ENCODE data around the gene TRUB1.

TRUB1 gene

DNA sequence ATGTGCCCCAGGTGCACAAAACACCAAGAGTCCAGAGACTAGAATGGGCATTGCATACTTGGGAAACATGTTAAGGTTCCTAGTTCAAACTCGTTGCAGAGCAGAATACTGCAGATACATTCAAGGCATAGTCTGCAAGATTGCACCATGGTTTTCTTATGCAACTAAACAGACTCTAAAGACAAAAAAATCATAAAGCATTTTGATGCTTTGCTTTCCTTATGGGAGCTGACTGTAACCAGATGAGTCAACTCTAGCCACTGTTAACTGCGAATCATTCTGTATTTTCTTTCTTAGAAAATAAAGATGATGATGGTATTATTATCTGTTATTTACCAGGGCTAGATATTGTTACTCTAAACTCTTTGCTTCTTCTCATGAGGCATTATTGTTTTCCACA lies 19.7 kb downstream of the TRUB1 start:
- no peak for DNase-seq (ENCODE audit: extremely low read depth, low read depth)

DNA sequence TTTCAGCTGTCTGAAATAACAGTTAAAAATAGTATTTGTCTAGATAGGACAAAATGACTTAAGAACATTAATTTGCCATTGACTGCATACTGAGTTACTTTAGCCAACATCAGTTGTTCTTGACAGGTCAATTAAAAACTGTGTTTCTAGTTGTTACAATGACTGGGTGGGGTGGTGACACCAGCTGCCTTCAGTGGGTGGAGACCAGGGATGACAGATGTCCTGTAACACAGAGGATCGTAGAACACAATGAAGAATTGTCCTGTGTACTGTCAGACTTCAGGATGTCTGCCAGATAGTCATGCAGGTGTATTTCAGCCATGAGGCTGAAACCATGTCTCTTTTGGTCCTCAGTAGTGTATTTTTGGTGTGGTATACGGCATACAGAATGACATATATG lies 24.4 kb downstream of the TRUB1 start:
- TF ChIP-seq, protein P1, sequence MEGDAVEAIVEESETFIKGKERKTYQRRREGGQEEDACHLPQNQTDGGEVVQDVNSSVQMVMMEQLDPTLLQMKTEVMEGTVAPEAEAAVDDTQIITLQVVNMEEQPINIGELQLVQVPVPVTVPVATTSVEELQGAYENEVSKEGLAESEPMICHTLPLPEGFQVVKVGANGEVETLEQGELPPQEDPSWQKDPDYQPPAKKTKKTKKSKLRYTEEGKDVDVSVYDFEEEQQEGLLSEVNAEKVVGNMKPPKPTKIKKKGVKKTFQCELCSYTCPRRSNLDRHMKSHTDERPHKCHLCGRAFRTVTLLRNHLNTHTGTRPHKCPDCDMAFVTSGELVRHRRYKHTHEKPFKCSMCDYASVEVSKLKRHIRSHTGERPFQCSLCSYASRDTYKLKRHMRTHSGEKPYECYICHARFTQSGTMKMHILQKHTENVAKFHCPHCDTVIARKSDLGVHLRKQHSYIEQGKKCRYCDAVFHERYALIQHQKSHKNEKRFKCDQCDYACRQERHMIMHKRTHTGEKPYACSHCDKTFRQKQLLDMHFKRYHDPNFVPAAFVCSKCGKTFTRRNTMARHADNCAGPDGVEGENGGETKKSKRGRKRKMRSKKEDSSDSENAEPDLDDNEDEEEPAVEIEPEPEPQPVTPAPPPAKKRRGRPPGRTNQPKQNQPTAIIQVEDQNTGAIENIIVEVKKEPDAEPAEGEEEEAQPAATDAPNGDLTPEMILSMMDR (IDR thresholded peaks at IDR 0.05; ENCODE audit: low read depth, low read length): no peak

More for the DNA sequence above, 19.7 kb downstream of the TRUB1 start:
- TF ChIP-seq, protein P1 (IDR thresholded peaks at IDR 0.05; ENCODE audit: low read depth, low read length): no peak

DNA sequence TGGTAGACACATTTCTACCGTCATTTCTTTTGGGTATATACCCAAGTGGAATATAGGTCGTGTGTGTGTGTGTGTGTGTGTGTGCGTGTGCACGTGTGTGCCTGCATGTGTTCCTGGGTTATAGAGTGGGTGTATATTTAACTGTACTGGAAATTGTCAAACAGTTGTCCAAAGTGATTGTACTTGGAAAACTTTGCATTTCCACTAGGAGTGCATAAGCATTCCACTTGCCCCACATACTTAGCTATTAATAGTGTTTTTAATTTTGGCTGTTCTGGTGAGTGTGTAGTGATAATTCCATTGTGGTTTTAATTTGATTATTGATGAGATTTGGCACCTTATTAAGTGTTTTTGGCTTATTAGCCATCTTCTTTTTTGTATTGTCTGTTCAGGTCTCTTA lies 25.9 kb downstream of the TRUB1 start:
- DNase-seq (ENCODE audit: extremely low read depth, low read depth): no peak
- TF ChIP-seq, protein P1 (IDR thresholded peaks at IDR 0.05; ENCODE audit: low read depth, low read length): no peak

More for the DNA sequence above, 24.4 kb downstream of the TRUB1 start:
- DNase-seq (ENCODE audit: extremely low read depth, low read depth): no peak

DNA sequence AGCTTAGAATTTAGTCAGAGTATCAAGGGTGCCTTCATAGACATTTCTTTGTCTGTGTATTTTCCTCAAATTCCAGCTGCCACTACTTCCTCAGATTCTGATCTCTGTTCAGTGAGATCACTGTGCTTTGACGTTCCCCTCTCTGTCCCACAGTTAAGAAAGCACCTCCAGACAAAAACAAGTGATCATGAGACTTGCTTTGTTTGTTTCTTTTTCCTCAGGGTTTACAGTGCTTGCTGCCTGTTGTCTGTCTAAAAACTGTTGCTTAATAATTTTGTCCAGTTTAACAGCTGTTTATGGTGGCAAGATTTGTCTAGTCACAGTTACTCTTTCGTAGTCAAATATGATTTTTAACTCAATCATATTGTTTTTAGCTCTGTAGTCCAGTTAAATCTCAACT lies 29.1 kb downstream of the TRUB1 start:
- DNase-seq (ENCODE audit: extremely low read depth, low read depth): no peak
- TF ChIP-seq, protein P1 (IDR thresholded peaks at IDR 0.05; ENCODE audit: low read depth, low read length): no peak

DNA sequence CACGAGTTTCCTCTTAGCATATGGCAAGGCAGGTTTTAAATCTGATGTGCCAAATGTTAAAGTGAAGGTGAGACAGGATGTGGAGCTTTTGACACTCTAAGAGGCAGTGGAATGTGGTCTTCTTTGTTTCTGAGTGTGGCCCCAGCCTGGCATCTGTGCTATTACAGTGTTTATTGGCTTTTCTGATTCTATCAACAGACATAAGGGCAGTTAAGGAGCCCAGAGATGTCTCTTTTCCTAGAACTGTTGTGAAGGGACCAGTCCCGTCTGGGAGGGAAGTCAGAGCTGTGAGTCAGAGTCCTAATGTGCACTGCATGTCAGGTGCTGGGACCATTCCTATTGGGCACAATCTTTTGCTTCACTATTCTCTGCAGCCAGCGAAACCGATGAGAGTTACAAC lies 32.5 kb downstream of the TRUB1 start:
- TF ChIP-seq, protein P1 (IDR thresholded peaks at IDR 0.05; ENCODE audit: low read depth, low read length): no peak
- DNase-seq (ENCODE audit: extremely low read depth, low read depth): no peak

DNA sequence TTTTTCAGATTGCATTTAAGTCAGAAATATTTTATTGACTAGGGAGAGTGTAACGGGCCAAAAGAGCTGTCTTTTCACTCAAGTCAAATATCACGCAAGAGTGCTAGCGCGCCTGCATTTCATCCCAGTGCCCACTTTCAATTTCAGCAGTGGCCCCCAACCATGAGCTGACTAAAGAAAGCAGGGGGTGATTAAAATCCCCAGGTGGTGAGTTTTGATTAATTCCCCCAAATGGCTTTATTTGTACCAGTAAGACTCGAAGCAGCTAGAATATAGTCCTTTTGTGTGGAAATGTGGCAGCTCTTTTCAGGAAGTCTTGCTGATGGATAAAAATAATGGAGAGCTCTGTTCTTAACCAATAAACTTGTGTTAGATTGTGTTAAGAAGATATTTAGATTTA lies 35.3 kb downstream of the TRUB1 start:
- TF ChIP-seq, protein P1 (IDR thresholded peaks at IDR 0.05; ENCODE audit: low read depth, low read length): no peak
- DNase-seq (ENCODE audit: extremely low read depth, low read depth): no peak

DNA sequence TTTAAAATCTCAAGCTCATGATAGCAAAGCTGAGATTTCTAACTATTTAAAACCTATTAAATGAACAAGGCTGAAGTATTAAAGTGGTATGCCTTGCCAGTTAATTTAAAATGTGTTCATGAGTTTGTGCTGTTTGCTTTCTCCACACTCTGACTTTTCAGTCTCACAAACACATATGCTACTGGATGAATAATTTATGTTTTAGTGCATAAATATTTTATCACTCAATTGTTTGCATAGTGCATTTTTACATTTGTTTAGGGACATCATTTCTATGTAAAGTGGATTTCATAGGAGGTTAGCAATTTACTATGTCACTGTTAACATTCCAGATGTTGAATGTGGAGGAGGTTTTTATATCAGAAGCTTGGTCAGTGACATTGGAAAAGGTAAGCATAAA lies 36.0 kb downstream of the TRUB1 start:
- TF ChIP-seq, protein P1 (IDR thresholded peaks at IDR 0.05; ENCODE audit: low read depth, low read length): no peak
- DNase-seq (ENCODE audit: extremely low read depth, low read depth): no peak
